CD4-positive, alpha-beta T cell (primary cell): ENCODE data around the gene SIGLEC11. TPM values are rescaled to one million over a fixed set of nuclear protein-coding genes. Genes with fewer than 3 reads are reported as not detected.
A peak's percentile ranks its signal among the peaks of the same experiment; 100 is the strongest.

Experiments
- ATAC-seq: fragments of 200-7000 bp; cut with Tn5 transposase; one replicate; pipeline ENCODE4 v1.10.0; 2022; ENCODE audit warnings: mild to moderate bottlenecking; ENCODE audit not compliant: poor library complexity
- CTCF ChIA-PET: fragments of 350-600 bp; sonication (Branson Sonifier 250); formaldehyde crosslinking; loops from one replicate; lab custom pipeline; 2021; ENCODE audit warnings: antibody characterized with exemption, inconsistent platforms; lab: Charles Lee
- POLR2A ChIA-PET: fragments of 350-600 bp; sonication (Branson Sonifier 250); formaldehyde crosslinking; loops from one replicate; lab custom pipeline; 2021; ENCODE audit warnings: antibody characterized with exemption, inconsistent platforms; lab: Charles Lee
- DNase-seq, 14 experiments: peaks; one replicate each; pipeline ENCODE4 v3.0.0-alpha.2; 2013 to 2020; ENCODE audit warnings: mixed read lengths in 2 of 14
- H3K27ac ChIP-seq, 2 donors: one replicate each; pipeline versions ENCODE4 v1.5.1 to v1.7.0; 2013; ENCODE audit warnings: low read length in 2 of 2, low read depth in 1 of 2, mild to moderate bottlenecking in 1 of 2
- H3K27me3 ChIP-seq, 2 experiments: 1 replicate in 1 of 2; 2 replicates in 1 of 2; pipeline versions ENCODE4 v1.6.1 to v1.7.0; 2013; ENCODE audit warnings: low read length in 2 of 2, control low read depth in 1 of 2, mild to moderate bottlenecking in 1 of 2, moderate library complexity in 1 of 2; ENCODE audit not compliant: insufficient read depth in 2 of 2, control insufficient read depth in 1 of 2
- H3K36me3 ChIP-seq: one replicate; pipeline ENCODE4 v1.6.1; 2013; ENCODE audit warnings: low read length, control low read depth; ENCODE audit not compliant: insufficient read depth
- H3K4me1 ChIP-seq: one replicate; pipeline ENCODE4 v1.6.1; 2013; ENCODE audit warnings: low read length, control low read depth; ENCODE audit not compliant: insufficient read depth
- H3K4me3 ChIP-seq: one replicate; pipeline ENCODE4 v1.5.1; 2013; ENCODE audit warnings: mild to moderate bottlenecking, low read length, moderate library complexity
- H3K9me3 ChIP-seq, 2 experiments: 1 replicate in 1 of 2; 2 replicates in 1 of 2; pipeline versions ENCODE4 v1.6.1 to v1.7.0; 2013; ENCODE audit warnings: low read length in 2 of 2, mild to moderate bottlenecking in 2 of 2, control low read depth in 1 of 2, moderate library complexity in 1 of 2; ENCODE audit not compliant: control insufficient read depth in 1 of 2, insufficient read depth in 1 of 2
- H3K27ac Mint-ChIP-seq: one replicate; pipeline ENCODE4 v1.8.0; 2020; ENCODE audit warnings: mixed read lengths
- H3K27me3 Mint-ChIP-seq: one replicate; pipeline ENCODE4 v1.8.0; 2021; ENCODE audit warnings: mixed read lengths
- H3K36me3 Mint-ChIP-seq: one replicate; pipeline ENCODE4 v1.8.0; 2021; ENCODE audit warnings: low read depth, mixed read lengths
- H3K4me1 Mint-ChIP-seq: one replicate; pipeline ENCODE4 v1.8.0; 2021; ENCODE audit warnings: low read depth, mixed read lengths
- H3K4me3 Mint-ChIP-seq: one replicate; pipeline ENCODE4 v1.8.0; 2020; ENCODE audit warnings: mild to moderate bottlenecking, mixed read lengths
- H3K9me3 Mint-ChIP-seq: one replicate; pipeline ENCODE4 v1.8.0; 2020; ENCODE audit warnings: mixed read lengths
- intact Hi-C, 2 experiments: fragments of 100-400 bp; cut with DNase I in 1 of 2; cut with micrococcal nuclease in 1 of 2; formaldehyde crosslinking; loops; one replicate each; pipeline versions ENCODE4 v1.15.1 to v1.9.0; 2023 to 2025; cut with DNase I, micrococcal nuclease
- total RNA-seq, 174 experiments: library from RNA in 2 of 174; stranded (reverse) in 2 of 174; gene quantifications; one replicate each; pipeline ENCODE4 v1.2.3 and lab custom pipeline; 2021 to 2026
- TF ChIP-seq, protein P1 (sequence below): fragments of 200-600 bp; IDR thresholded peaks from one replicate; pipeline ENCODE4 v1.8.0; 2022; ENCODE audit warnings: antibody characterized with exemption, mild to moderate bottlenecking

SIGLEC11 gene
- total RNA-seq, 2 experiments from 2014 or later = 0.08 TPM; not detected in 1

DNA sequence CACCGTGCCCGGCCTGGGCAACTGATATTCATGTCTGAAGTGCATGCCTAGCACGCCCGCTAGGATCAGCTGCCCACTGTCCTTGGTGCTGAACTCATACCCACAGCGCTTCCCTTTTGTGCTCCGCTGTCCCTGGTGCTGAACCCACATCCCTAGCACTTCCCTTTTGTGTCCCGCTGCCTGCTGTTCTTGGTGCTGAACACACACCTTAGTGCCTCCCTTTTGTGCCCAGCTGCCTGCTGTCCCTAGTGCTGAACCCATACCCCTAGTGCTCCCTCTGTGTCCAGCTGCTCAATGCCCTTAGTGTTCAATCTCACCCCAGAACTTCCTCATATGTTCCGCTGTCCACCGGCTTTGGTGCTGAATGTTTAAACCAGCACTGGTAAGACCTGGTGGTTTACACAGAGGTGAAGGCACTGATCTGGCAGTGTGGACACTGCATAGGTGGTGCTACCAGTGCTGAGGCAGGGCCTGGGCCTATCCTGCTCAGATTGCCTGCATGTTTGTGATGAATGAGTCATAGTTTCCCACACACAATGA, 26.3 kb upstream of the SIGLEC11 start:
- peak overlapping the region; percentile 0 for H3K4me3 Mint-ChIP-seq
- intact Hi-C loops = no loop called here
- peak; percentile 50 to 93 (median 74) for DNase-seq
- POLR2A ChIA-PET = interaction anchor here (0.7 kb wide), 1 partner anchor 11 kb away, joined by 3 read pairs; no protein-coding TSS in a partner anchor
- H3K4me1 Mint-ChIP-seq = no peaks in the 10 kb centered on the region
- H3K9me3 Mint-ChIP-seq = no peaks in the 10 kb centered on the region
- ATAC-seq = peak; percentile 81
- Histone ChIP-seq H3K4me3 (no peak overlapping the region), H3K27ac (no peak overlapping the region), H3K36me3 (peaks cover 56% of the 10 kb centered on the region), H3K4me1 (no peaks in the 10 kb centered on the region), H3K9me3 (peaks cover 0 to 4% of the 10 kb centered on the region in 2 experiments), H3K27me3 (no peaks in the 10 kb centered on the region)
- H3K36me3 Mint-ChIP-seq = peaks cover 83% of the 10 kb centered on the region
- no peak overlapping the region for H3K27ac Mint-ChIP-seq
- no peaks in the 10 kb centered on the region for H3K27me3 Mint-ChIP-seq
- TF ChIP-seq, protein P1, sequence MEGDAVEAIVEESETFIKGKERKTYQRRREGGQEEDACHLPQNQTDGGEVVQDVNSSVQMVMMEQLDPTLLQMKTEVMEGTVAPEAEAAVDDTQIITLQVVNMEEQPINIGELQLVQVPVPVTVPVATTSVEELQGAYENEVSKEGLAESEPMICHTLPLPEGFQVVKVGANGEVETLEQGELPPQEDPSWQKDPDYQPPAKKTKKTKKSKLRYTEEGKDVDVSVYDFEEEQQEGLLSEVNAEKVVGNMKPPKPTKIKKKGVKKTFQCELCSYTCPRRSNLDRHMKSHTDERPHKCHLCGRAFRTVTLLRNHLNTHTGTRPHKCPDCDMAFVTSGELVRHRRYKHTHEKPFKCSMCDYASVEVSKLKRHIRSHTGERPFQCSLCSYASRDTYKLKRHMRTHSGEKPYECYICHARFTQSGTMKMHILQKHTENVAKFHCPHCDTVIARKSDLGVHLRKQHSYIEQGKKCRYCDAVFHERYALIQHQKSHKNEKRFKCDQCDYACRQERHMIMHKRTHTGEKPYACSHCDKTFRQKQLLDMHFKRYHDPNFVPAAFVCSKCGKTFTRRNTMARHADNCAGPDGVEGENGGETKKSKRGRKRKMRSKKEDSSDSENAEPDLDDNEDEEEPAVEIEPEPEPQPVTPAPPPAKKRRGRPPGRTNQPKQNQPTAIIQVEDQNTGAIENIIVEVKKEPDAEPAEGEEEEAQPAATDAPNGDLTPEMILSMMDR = no peak
- CTCF ChIA-PET = interaction anchor here (0.5 kb wide), 1 partner anchor 51 kb away, joined by 3 read pairs; no protein-coding TSS in a partner anchor

DNA sequence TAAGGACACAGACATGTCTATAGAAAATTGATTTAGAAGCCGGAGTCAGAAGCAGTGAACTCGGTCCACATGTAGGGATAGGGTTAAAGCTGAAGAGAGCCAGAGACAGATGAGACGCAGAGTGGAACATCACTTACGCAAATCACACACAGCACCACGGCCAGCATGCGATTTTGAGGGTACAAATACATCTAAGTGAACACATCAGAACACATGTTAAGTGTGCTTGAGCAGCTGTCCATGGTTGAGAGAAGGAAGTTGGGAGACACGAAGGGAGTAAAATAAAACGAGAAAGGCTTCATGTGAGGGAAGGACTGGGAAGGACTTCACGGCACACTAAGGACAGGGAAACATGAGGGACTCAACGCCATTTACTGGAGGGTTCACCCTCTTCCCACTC, 25.4 kb upstream of the SIGLEC11 start:
- DNase-seq = no peak
- Mint-ChIP-seq H3K9me3 (no peaks in the 10 kb centered on the region), H3K27ac (no peak overlapping the region), H3K4me1 (no peaks in the 10 kb centered on the region), H3K36me3 (peaks cover 83% of the 10 kb centered on the region), H3K4me3 (no peak overlapping the region), H3K27me3 (no peaks in the 10 kb centered on the region)
- Histone ChIP-seq H3K9me3 (peaks cover 0 to 4% of the 10 kb centered on the region in 2 experiments), H3K27me3 (no peaks in the 10 kb centered on the region), H3K4me1 (no peaks in the 10 kb centered on the region), H3K36me3 (peaks cover 54% of the 10 kb centered on the region), H3K4me3 (no peak overlapping the region), H3K27ac (no peak overlapping the region)
- TF ChIP-seq, protein P1 = no peak
- CTCF ChIA-PET = interaction anchor here (0.5 kb wide), 1 partner anchor 50 kb away, joined by 3 read pairs; no protein-coding TSS in a partner anchor
- POLR2A ChIA-PET = interaction anchor here (0.7 kb wide), 1 partner anchor 10 kb away, joined by 3 read pairs; no protein-coding TSS in a partner anchor
- intact Hi-C loops = no loop called here
- no peak for ATAC-seq

DNA sequence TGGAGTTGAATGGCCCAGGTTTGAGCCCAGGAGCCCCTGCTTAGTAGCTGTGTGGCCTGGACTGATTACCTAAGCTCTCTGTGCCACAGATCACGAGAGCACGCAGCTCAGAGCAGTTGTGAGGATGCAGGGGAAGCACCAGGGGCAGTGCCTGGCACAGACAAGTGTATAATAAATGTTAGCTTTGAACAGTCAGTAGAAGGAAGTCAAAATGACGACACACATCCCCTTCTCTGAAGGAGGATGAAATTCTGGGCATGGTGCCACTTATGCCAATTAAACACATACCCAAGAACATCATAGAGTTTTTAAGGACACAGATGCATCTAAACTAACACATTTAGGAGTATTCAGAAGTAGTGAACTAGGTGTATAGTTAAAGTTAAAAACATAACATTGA, 24.9 kb upstream of the SIGLEC11 start:
- Mint-ChIP-seq H3K9me3 (no peaks in the 10 kb centered on the region), H3K4me3 (no peak overlapping the region), H3K27ac (no peak overlapping the region), H3K36me3 (peaks cover 83% of the 10 kb centered on the region), H3K27me3 (no peaks in the 10 kb centered on the region), H3K4me1 (no peaks in the 10 kb centered on the region)
- DNase-seq (no peak), ATAC-seq (no peak)
- intact Hi-C loops = no loop called here
- H3K9me3 ChIP-seq = peaks cover 0 to 4% of the 10 kb centered on the region in 2 experiments
- no peak overlapping the region for H3K4me3 ChIP-seq
- CTCF ChIA-PET = interaction anchor here (0.5 kb wide), 1 partner anchor 715 kb away, joined by 3 read pairs; no protein-coding TSS in a partner anchor
- no peaks in the 10 kb centered on the region for H3K27me3 ChIP-seq
- POLR2A ChIA-PET = no interaction called here
- H3K27ac ChIP-seq = no peak overlapping the region
- TF ChIP-seq, protein P1 = no peak
- peaks cover 50% of the 10 kb centered on the region for H3K36me3 ChIP-seq
- no peaks in the 10 kb centered on the region for H3K4me1 ChIP-seq
